ENCODE data around the gene NMUR2. TPM values are rescaled to one million over a fixed set of nuclear protein-coding genes. Genes with fewer than 3 reads are reported as not detected.

NMUR2 gene
- total RNA-seq, 2 donors from 2014 or later = not detected

- no peak for TF ChIP-seq CTCF (conservative IDR thresholded peaks at IDR 0.05)
- WGBS, 2 experiments (ENCODE audit: insufficient coverage in 1 of 2, insufficient read length in 1 of 2) = 99 to 100% methylated on average over 4 of the region's 4 CpGs
Measured at GRCh38 chr5:152364172-152364571, 40.9 kb downstream of the NMUR2 start.

GRCh38 chr5:152358861-152359568 lies 46.1 kb downstream of the NMUR2 start:
- Histone ChIP-seq H3K27ac (ENCODE audit: low read depth, low read length) (no peak overlapping the region), H3K4me1 (ENCODE audit: control insufficient read depth, insufficient read depth, low read length) (no peaks in the 10 kb centered on the region), H3K27me3 (ENCODE audit: control insufficient read depth, insufficient read depth, low read length, poor library complexity, severe bottlenecking) (no peaks in the 10 kb centered on the region), H3K36me3 (ENCODE audit: control insufficient read depth, insufficient read depth, low read length) (no peaks in the 10 kb centered on the region), H3K4me3 (ENCODE audit: low read length) (no peak overlapping the region), H3K9me3 (ENCODE audit: control insufficient read depth, low read length) (no peaks in the 10 kb centered on the region), H3K9ac (ENCODE audit: extremely low read depth, low read length, poor library complexity, severe bottlenecking) (no peak overlapping the region)
- DNase-seq = no peak
- Mint-ChIP-seq H3K27me3 (ENCODE audit: insufficient read depth) (peaks cover 2% of the 10 kb centered on the region), H3K4me3 (no peak overlapping the region), H3K27ac (no peak overlapping the region), H3K36me3 (ENCODE audit: low read depth) (no peaks in the 10 kb centered on the region), H3K4me1 (peaks cover 4% of the 10 kb centered on the region), H3K9me3 (no peaks in the 10 kb centered on the region)
- 95 to 100% methylated on average over 4 to 9 of the region's 9 CpGs for WGBS, 2 experiments (ENCODE audit: insufficient coverage in 1 of 2, insufficient read length in 1 of 2)
- TF ChIP-seq CTCF (conservative IDR thresholded peaks at IDR 0.05) = no peak

More at GRCh38 chr5:152364172-152364571, 40.9 kb downstream of the NMUR2 start:
- H3K9me3 Mint-ChIP-seq = no peaks in the 10 kb centered on the region
- no peaks in the 10 kb centered on the region for H3K9me3 ChIP-seq (ENCODE audit: control insufficient read depth, low read length)
- H3K27ac Mint-ChIP-seq = no peak overlapping the region
- peaks cover 4% of the 10 kb centered on the region for H3K4me1 Mint-ChIP-seq
- H3K27ac ChIP-seq (ENCODE audit: low read depth, low read length) = no peak overlapping the region
- H3K36me3 ChIP-seq (ENCODE audit: control insufficient read depth, insufficient read depth, low read length) = no peaks in the 10 kb centered on the region
- H3K4me3 Mint-ChIP-seq = no peak overlapping the region
- no peak for DNase-seq
- H3K27me3 ChIP-seq (ENCODE audit: control insufficient read depth, insufficient read depth, low read length, poor library complexity, severe bottlenecking) = no peaks in the 10 kb centered on the region
- H3K4me1 ChIP-seq (ENCODE audit: control insufficient read depth, insufficient read depth, low read length) = no peaks in the 10 kb centered on the region
- no peak overlapping the region for H3K4me3 ChIP-seq (ENCODE audit: low read length)
- no peaks in the 10 kb centered on the region for H3K27me3 Mint-ChIP-seq (ENCODE audit: insufficient read depth)
- no peak overlapping the region for H3K9ac ChIP-seq (ENCODE audit: extremely low read depth, low read length, poor library complexity, severe bottlenecking)
- no peaks in the 10 kb centered on the region for H3K36me3 Mint-ChIP-seq (ENCODE audit: low read depth)

GRCh38 chr5:152356506-152356905 lies 48.6 kb downstream of the NMUR2 start:
- Histone ChIP-seq H3K9me3 (ENCODE audit: control insufficient read depth, low read length) (no peaks in the 10 kb centered on the region), H3K4me3 (ENCODE audit: low read length) (no peak overlapping the region), H3K9ac (ENCODE audit: extremely low read depth, low read length, poor library complexity, severe bottlenecking) (no peak overlapping the region), H3K27ac (ENCODE audit: low read depth, low read length) (no peak overlapping the region), H3K4me1 (ENCODE audit: control insufficient read depth, insufficient read depth, low read length) (no peaks in the 10 kb centered on the region), H3K36me3 (ENCODE audit: control insufficient read depth, insufficient read depth, low read length) (no peaks in the 10 kb centered on the region), H3K27me3 (ENCODE audit: control insufficient read depth, insufficient read depth, low read length, poor library complexity, severe bottlenecking) (no peaks in the 10 kb centered on the region)
- DNase-seq = no peak
- no peaks in the 10 kb centered on the region for H3K36me3 Mint-ChIP-seq (ENCODE audit: low read depth)
- H3K4me1 Mint-ChIP-seq = peaks cover 4% of the 10 kb centered on the region
- WGBS, 2 experiments (ENCODE audit: insufficient coverage in 1 of 2, insufficient read length in 1 of 2) = 85 to 100% methylated on average over 1 to 2 of the region's 2 CpGs
- H3K27me3 Mint-ChIP-seq (ENCODE audit: insufficient read depth) = peaks cover 2% of the 10 kb centered on the region
- H3K9me3 Mint-ChIP-seq = no peaks in the 10 kb centered on the region
- no peak for TF ChIP-seq CTCF (conservative IDR thresholded peaks at IDR 0.05)
- H3K4me3 Mint-ChIP-seq = no peak overlapping the region
- no peak overlapping the region for H3K27ac Mint-ChIP-seq
